SK-N-SH (cell line): ENCODE data around the gene UCHL5.

ENCODE experiments used
- EP300 ChIP-seq, 2 experiments: IDR thresholded peaks; 2 replicates each; pipeline versions ENCODE4 v1.4.0 to v1.6.1; 2012; ENCODE audit warnings: borderline replicate concordance in 1 of 2, low read depth in 1 of 2, low read length in 1 of 2
- JUND ChIP-seq: IDR thresholded peaks from 2 replicates; pipeline ENCODE4 v1.4.0; 2012
- POLR2AphosphoS5 ChIP-seq: IDR thresholded peaks from 2 replicates; pipeline ENCODE4 v1.6.1; 2012; ENCODE audit warnings: low read depth, low read length
- RCOR1 ChIP-seq: fragments of 150-350 bp; IDR thresholded peaks from 2 replicates; pipeline ENCODE4 v1.6.1; 2017; ENCODE audit warnings: antibody characterized with exemption, low read length
- SMC3 ChIP-seq: IDR thresholded peaks from 2 replicates; pipeline ENCODE4 v1.6.1; 2012; ENCODE audit warnings: low read depth, low read length, improper control_type of control experiment
- TAF1 ChIP-seq: IDR thresholded peaks from 2 replicates; pipeline ENCODE4 v1.6.1; 2012; ENCODE audit warnings: low read depth, mild to moderate bottlenecking, low read length, moderate library complexity, borderline replicate concordance
- TF ChIP-seq, protein P1 (sequence below): fragments of 200-600 bp; sonication (generic); IDR thresholded peaks from 2 replicates; pipeline ENCODE4 v1.6.1; 2017; ENCODE audit warnings: antibody characterized with exemption, mild to moderate bottlenecking, moderate library complexity
- TF ChIP-seq, protein P2 (sequence below): IDR thresholded peaks from 2 replicates; pipeline ENCODE4 v1.4.0; 2012; ENCODE audit warnings: low read depth, borderline replicate concordance

DNA sequence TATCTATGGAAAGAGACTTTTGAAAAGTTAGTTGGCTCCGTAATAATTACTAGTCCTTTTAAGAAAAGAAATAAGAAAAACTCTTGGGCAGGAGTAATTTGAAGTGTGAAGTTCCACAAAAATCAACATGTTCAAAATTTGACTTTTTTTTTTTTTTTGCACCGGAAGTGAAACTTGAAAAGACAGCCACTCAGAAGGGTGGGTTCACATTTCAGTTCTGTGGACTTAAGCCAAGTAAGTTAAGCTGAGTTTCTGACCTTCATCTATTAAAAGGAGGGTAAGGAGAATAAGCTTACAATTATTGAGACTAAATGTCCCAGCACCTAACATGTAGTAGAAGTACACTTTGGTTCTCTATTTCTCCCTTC, 11.2 kb upstream of the UCHL5 start:
- TF ChIP-seq EP300 (IDR thresholded peaks at IDR 0.05; ENCODE audit: borderline replicate concordance in 1 of 2, low read depth in 1 of 2, low read length in 1 of 2) (no peak), SMC3 (no peak), POLR2AphosphoS5 (no peak), RCOR1 (no peak), JUND (no peak), TAF1 (no peak)
- TF ChIP-seq, protein P1, sequence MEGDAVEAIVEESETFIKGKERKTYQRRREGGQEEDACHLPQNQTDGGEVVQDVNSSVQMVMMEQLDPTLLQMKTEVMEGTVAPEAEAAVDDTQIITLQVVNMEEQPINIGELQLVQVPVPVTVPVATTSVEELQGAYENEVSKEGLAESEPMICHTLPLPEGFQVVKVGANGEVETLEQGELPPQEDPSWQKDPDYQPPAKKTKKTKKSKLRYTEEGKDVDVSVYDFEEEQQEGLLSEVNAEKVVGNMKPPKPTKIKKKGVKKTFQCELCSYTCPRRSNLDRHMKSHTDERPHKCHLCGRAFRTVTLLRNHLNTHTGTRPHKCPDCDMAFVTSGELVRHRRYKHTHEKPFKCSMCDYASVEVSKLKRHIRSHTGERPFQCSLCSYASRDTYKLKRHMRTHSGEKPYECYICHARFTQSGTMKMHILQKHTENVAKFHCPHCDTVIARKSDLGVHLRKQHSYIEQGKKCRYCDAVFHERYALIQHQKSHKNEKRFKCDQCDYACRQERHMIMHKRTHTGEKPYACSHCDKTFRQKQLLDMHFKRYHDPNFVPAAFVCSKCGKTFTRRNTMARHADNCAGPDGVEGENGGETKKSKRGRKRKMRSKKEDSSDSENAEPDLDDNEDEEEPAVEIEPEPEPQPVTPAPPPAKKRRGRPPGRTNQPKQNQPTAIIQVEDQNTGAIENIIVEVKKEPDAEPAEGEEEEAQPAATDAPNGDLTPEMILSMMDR, result no peak
- TF ChIP-seq, protein P2, sequence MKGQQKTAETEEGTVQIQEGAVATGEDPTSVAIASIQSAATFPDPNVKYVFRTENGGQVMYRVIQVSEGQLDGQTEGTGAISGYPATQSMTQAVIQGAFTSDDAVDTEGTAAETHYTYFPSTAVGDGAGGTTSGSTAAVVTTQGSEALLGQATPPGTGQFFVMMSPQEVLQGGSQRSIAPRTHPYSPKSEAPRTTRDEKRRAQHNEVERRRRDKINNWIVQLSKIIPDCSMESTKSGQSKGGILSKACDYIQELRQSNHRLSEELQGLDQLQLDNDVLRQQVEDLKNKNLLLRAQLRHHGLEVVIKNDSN, result no peak
